Spleen (tissue), 7 donors: Measurements from ENCODE around the gene PUS7.

Source experiments
- POLR2A ChIP-seq, 3 donors: fragments of 450-650 bp; IDR thresholded peaks; one replicate each; pipeline ENCODE4 v1.5.1; 2017; ENCODE audit warnings: antibody characterized with exemption in 3 of 3, mild to moderate bottlenecking in 1 of 3
- TF ChIP-seq, protein P1 (sequence below), 11 experiments: fragments of 200-600 bp in 7 of 11; fragments of 450-650 bp in 4 of 11; sonication (generic) in 4 of 11; IDR thresholded peaks in 8 of 11; conservative IDR thresholded peaks in 3 of 11; 1 replicate in 7 of 11; 2 replicates in 4 of 11; pipeline versions ENCODE4 v1.4.0 to v1.8.0; 2016 to 2021; ENCODE audit warnings: antibody characterized with exemption in 11 of 11, inconsistent platforms in 4 of 11, mild to moderate bottlenecking in 1 of 11
- donor health status: DM: no; HTN: no; CAD: no; lungs with moderate emphysema.
- donor health status: DM: no; HTN: no; CAD: no.
- donor health status: DM: no; HTN: no; CAD: no.

DNA sequence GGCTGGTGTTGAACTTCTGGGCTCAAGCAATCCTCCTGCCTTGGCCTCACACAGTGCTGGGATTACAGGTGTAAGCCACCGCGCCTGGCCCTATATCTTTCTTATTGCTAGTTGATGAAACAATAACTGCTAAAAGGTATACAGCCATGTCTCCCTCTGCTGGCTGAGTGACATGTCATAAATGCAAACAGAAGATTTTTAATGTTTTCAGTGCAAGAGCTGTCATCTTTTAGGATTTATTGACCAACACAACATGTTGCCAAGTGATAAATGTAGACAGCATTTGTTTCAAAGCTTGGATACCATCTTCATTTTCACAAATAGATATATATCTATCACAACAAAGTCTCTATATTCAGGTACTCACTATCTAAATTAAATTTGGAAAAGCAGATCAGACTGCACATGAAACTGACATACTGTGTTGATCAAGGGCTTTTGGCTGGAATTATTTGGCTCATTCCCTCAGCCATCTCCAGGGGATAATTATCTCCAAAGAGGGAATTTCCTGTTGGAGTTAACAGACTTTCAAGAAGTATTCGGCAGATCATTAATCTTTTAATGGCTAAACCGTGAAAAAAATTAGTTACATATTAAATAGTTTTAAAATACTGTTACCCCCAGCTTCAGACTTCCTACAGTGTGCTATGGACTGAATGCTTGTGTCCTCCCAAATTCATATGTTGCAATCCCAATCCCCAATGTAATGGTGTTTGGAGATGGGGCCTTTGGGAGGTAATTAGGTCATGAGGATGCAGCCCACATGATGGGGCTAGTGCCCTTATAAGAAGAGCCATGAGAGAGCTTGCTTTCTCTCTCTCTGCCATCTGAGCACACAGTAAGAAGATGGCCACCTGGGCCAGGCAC lies 92.1 kb downstream of the PUS7 start:
- TF ChIP-seq, protein P1, sequence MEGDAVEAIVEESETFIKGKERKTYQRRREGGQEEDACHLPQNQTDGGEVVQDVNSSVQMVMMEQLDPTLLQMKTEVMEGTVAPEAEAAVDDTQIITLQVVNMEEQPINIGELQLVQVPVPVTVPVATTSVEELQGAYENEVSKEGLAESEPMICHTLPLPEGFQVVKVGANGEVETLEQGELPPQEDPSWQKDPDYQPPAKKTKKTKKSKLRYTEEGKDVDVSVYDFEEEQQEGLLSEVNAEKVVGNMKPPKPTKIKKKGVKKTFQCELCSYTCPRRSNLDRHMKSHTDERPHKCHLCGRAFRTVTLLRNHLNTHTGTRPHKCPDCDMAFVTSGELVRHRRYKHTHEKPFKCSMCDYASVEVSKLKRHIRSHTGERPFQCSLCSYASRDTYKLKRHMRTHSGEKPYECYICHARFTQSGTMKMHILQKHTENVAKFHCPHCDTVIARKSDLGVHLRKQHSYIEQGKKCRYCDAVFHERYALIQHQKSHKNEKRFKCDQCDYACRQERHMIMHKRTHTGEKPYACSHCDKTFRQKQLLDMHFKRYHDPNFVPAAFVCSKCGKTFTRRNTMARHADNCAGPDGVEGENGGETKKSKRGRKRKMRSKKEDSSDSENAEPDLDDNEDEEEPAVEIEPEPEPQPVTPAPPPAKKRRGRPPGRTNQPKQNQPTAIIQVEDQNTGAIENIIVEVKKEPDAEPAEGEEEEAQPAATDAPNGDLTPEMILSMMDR (IDR thresholded peaks at IDR 0.05 in 8 of 11, conservative IDR thresholded peaks at IDR 0.05 in 3 of 11), result peak in 8 of 11 experiments; percentile 38 to 59 (median 44)
- no peak for TF ChIP-seq POLR2A (IDR thresholded peaks at IDR 0.05)
